ENCODE data around the gene RFX2.
A peak's percentile ranks its signal among the peaks of the same experiment; 100 is the strongest.

RFX2 gene

DNA sequence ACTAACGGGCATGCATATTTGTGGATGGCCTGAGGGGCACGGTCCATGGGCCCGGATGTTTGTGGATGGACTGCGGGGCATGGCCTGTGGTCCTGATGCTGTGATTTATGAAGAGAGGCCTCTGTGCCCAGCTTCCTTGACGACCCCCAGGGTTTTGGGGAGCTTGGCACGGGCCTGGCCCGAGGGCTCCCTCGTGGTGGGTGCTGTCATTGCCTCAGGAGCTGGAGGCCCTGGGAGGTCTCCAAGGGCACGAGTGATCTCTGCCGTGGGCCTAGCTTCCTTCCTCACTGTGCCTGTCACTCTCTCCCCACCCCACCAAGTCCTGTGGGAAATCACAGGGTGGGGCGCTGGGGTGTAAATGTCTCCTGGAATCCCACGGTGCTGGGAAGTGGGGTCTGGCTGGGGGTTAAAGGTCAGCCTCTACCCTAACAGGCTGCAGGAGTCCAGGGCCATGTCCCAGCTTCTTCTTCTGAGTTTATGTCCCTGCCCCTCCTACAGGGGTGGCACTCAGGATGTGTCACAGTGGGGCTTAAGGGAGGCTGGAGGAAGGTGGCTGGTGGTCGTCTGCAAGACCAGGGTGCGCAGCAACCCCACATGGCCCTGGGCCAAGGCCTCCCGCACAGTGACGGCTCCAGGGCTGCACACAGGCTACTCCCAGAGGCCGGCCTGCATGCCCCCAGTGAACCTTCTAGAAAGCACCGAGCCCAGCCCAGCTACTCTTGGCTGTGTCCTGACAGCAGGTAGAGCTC, 104.8 kb downstream of the RFX2 start:
- in situ Hi-C loops (cut with HindIII; ENCODE audit: low sequenced_read_pairs), result no loop called here
- TF ChIP-seq, protein P1, sequence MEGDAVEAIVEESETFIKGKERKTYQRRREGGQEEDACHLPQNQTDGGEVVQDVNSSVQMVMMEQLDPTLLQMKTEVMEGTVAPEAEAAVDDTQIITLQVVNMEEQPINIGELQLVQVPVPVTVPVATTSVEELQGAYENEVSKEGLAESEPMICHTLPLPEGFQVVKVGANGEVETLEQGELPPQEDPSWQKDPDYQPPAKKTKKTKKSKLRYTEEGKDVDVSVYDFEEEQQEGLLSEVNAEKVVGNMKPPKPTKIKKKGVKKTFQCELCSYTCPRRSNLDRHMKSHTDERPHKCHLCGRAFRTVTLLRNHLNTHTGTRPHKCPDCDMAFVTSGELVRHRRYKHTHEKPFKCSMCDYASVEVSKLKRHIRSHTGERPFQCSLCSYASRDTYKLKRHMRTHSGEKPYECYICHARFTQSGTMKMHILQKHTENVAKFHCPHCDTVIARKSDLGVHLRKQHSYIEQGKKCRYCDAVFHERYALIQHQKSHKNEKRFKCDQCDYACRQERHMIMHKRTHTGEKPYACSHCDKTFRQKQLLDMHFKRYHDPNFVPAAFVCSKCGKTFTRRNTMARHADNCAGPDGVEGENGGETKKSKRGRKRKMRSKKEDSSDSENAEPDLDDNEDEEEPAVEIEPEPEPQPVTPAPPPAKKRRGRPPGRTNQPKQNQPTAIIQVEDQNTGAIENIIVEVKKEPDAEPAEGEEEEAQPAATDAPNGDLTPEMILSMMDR (IDR thresholded peaks at IDR 0.05; ENCODE audit: low read depth, low read length, missing control alignments), result no peak
- no peak for DNase-seq (ENCODE audit: low read depth)
- no peak overlapping the region for H3K4me3 ChIP-seq (ENCODE audit: low read depth, low read length)

DNA sequence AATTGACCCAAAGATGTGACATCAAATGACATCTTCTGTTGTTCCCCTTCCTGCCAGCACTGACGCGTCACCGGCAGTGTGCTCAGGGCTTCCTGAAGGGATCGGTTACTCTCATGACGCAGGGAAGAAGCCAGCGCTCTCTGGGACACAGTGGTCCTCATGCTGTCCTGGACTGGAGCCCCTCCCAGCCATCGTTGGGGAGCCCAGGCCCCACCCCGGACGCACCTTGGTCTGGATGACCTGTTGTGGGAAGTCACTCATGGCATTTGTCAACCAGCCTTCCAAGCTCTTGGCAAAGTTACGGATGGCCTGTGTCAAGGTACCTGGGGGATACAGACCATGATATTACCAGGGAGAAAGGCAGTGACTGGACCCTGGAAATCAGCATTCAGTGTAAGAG, 106.3 kb downstream of the RFX2 start:
- DNase-seq (ENCODE audit: low read depth), result no peak
- TF ChIP-seq, protein P1 (IDR thresholded peaks at IDR 0.05; ENCODE audit: low read depth, low read length, missing control alignments), result no peak
- in situ Hi-C loops (cut with HindIII; ENCODE audit: low sequenced_read_pairs), result no loop called here

DNA sequence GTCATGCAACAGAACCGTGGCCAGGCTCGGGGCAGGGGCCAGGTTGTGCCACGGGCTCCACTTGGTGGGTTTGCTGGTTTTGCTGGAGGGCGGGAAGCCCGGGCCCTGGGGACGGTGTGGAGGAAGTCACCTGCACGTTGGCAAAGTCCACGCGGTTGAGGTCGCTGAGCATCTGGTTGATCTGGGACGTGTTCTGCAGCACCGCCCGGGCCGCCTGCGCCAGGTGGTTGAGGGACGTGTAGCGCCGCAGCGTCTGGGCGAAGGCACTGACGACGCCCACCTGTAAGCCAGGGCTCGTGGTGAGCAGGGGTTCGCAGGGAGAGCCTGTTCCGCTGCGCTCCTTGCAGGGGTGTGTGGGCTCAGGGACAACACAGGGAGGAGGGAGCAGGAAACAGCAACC, 107.7 kb downstream of the RFX2 start:
- in situ Hi-C loops (cut with HindIII; ENCODE audit: low sequenced_read_pairs), result no loop called here
- no peak for DNase-seq (ENCODE audit: low read depth)
- H3K4me3 ChIP-seq (ENCODE audit: low read depth, low read length), result no peak overlapping the region
- TF ChIP-seq, protein P1 (IDR thresholded peaks at IDR 0.05; ENCODE audit: low read depth, low read length, missing control alignments), result no peak

More for the DNA sequence above, 106.3 kb downstream of the RFX2 start:
- H3K4me3 ChIP-seq (ENCODE audit: low read depth, low read length), result no peak overlapping the region

DNA sequence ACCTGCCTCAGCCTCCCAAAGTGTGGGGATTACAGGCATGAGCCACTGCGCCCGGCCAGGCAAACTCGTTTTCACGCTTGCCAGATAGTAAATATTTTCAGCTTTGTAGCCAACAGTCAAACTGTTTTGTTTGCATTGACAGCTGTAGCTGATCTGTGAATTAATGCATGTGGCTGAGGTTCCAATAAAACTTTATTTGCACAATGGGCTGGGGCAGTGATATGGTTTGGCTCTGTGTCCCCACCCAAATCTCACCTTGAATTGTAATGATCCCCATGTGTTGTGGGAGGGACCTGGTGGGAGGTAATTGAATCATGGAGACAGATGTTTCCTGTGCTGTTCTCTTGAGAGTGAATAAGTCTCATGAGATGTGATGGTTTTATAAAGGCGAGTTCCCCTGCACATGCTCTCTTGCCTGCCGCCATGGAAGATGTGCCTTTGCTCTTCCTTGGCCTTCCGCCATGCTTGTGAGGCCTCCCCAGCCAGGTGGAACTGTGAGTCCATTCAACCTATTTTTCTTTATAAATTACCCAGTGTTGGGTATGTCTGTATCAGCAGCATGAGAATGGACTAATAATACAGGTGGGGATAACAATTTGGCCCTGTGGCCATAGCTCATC, 110.0 kb downstream of the RFX2 start:
- TF ChIP-seq, protein P1 (IDR thresholded peaks at IDR 0.05; ENCODE audit: low read depth, low read length, missing control alignments), result no peak
- in situ Hi-C loops (cut with HindIII; ENCODE audit: low sequenced_read_pairs), result no loop called here
- DNase-seq (ENCODE audit: low read depth), result no peak
- no peak overlapping the region for H3K4me3 ChIP-seq (ENCODE audit: low read depth, low read length)

DNA sequence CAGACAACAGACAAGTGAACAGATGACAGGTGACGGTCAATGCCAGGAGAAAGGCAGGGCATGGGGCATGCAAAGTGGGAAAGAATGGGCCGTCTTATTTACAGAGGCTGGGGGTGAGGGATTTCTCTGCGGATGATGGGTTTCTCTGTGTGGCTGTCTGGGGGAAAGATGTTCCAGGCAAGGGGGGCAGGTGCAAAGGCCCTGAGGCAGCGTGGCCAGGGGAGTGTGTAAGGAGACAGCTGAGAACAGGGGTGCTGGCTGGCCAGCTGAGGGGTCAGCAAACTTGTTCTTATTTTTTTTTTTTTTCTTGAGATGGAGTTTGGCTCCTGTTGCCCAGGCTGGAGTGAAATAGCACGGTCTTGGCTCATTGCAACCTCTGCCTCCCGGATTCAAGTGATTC, 110.6 kb downstream of the RFX2 start:
- DNase-seq (ENCODE audit: low read depth), result no peak
- H3K4me3 ChIP-seq (ENCODE audit: low read depth, low read length), result no peak overlapping the region
- TF ChIP-seq, protein P1 (IDR thresholded peaks at IDR 0.05; ENCODE audit: low read depth, low read length, missing control alignments), result no peak
- in situ Hi-C loops (cut with HindIII; ENCODE audit: low sequenced_read_pairs), result no loop called here

DNA sequence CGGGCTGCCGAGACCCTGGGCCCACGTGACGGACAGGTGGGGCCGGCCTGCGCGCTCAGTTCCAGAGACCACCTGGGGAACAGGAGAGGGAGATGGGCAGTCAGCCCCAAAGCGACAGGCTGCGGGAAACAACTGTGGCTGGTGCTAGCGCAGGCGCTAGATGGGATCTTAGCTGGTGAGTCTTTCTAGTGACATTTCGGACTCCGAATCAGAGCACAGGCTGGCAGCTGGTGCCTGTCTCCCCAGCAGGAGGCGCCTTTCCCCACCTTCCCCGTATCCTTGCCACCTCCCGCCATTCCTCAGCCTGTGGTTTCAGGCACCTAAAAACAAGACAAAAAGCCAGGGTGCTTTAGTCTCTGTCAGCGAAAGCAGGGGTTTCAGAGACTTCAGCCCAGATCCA, 112.9 kb downstream of the RFX2 start:
- in situ Hi-C loops (cut with HindIII; ENCODE audit: low sequenced_read_pairs), result no loop called here
- no peak overlapping the region for H3K4me3 ChIP-seq (ENCODE audit: low read depth, low read length)
- no peak for DNase-seq (ENCODE audit: low read depth)
- TF ChIP-seq, protein P1 (IDR thresholded peaks at IDR 0.05; ENCODE audit: low read depth, low read length, missing control alignments), result peak; percentile 23
